ENCODE results near the gene NPIPA1. TPM values are rescaled to one million over a fixed set of nuclear protein-coding genes. Genes with fewer than 3 reads are reported as not detected.
"Not testable (repeated sequence)": the region's sequence is repeated elsewhere in the genome, so short reads cannot be mapped to it uniquely, and the experiment has no call there.

Gene NPIPA1
- 89.1 and 101 TPM in 2 replicates for total RNA-seq

DNA sequence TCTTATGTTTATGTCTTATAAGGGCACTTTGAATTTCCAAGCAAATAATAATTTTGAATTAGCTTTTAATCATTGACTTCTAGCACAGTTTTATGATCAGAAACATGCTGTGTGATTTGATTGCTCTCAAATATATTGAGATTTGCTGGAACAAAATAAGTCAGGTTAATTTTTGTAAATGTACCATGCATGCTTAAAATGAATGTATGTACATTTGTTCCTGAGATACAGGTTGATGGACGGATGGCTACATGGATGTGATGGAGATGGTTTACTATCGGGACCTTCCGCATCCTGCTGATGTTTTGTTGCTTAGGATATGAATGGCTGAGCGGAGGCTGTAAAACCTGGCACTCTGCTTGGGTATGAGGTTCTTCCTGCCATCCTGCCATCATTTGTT, at the start of gene NPIPA1:
TSS of gene NPIPA1 (plus strand) at position 301 of the 400 bp plus-strand sequence. CDS start at position 301, 0 bp downstream.
- intact Hi-C loops (cut with micrococcal nuclease), result not testable (repeated sequence)

DNA sequence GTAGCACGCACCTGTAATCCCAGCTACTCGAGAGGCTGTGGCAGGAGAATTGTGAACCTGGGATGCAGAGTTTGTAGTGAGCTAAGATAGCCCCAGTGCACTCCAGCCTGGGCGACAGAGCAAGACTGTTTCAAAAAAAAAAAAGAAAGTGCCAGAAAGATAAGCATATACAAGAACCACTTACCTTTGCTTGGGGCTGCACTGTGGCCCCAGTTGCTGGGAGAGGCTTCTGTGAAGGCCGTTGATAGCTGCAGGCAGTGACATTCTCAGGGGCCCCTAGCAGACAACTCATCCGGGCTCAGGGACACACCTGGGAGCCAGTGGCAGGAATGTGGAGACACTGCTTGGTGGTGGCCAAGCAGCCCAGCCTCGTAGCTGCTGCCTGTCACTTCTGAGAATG, 45.1 kb upstream of the NPIPA1 start:
- intact Hi-C loops (cut with micrococcal nuclease), result not testable (repeated sequence)

GRCh38 chr16:14895382-14895781, 41.9 kb upstream of the NPIPA1 start:
- intact Hi-C loops (cut with micrococcal nuclease), result not testable (repeated sequence)

GRCh38 chr16:14896023-14896422, 41.2 kb upstream of the NPIPA1 start:
- intact Hi-C loops (cut with micrococcal nuclease), result not testable (repeated sequence)

DNA sequence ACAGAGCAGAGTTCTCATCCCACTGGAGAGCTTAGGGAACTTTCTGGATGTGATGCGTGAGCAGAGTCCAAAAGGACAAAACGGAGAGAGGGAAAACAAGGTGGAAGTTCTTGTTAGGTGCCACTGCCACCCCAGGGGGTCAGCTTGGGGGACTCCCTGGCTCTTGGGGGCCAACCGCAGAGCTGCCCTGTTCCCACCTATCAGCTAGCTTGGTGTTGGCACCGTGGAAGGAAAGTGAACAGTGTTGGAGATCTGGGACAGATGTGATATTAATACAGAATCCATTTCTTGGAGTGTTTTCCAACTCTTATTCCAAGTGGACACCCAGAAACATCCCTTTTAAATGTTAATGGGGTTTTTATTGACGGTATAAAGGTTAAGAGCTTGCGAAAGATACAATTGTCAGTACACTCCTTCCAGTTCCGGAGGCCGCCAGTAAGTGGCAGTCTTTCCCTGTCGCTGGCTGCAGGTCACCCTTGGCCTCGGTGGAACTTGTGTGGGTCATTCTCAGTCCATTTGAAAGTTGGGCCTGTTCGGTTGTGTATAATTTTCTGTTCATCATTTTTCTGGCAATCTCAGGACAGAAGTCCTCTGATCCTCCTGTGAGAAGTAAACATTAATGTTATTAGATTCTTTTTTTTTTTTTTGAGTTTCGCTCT, 40.1 kb upstream of the NPIPA1 start:
- intact Hi-C loops (cut with micrococcal nuclease), result not testable (repeated sequence)

DNA sequence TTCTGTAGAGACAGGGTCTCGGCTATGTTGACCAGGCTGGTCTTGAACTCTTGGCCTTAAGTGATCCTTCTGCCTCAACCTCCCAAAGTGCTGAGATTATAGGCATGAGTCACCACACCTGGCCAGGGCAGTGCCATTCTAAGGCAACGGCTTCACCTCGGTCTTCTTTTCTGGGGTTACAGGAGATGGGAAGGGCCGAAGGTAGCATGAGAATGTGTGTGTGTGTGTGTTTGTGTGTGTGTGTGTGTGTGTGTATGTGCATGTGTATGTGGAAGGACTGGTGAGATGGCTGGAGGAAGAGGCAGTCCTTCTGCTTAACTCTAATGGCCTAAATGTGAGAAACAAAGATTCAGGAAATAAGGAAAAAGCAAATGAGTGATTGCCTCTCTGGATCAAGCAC, 39.1 kb upstream of the NPIPA1 start:
- intact Hi-C loops (cut with micrococcal nuclease), result not testable (repeated sequence)

- intact Hi-C loops (cut with micrococcal nuclease), result not testable (repeated sequence)
These were observed 33.9 kb upstream of the NPIPA1 start for GRCh38 chr16:14903191-14903957.

- intact Hi-C loops (cut with micrococcal nuclease), result not testable (repeated sequence)
These were observed 27.5 kb upstream of the NPIPA1 start for GRCh38 chr16:14909744-14910143.

DNA sequence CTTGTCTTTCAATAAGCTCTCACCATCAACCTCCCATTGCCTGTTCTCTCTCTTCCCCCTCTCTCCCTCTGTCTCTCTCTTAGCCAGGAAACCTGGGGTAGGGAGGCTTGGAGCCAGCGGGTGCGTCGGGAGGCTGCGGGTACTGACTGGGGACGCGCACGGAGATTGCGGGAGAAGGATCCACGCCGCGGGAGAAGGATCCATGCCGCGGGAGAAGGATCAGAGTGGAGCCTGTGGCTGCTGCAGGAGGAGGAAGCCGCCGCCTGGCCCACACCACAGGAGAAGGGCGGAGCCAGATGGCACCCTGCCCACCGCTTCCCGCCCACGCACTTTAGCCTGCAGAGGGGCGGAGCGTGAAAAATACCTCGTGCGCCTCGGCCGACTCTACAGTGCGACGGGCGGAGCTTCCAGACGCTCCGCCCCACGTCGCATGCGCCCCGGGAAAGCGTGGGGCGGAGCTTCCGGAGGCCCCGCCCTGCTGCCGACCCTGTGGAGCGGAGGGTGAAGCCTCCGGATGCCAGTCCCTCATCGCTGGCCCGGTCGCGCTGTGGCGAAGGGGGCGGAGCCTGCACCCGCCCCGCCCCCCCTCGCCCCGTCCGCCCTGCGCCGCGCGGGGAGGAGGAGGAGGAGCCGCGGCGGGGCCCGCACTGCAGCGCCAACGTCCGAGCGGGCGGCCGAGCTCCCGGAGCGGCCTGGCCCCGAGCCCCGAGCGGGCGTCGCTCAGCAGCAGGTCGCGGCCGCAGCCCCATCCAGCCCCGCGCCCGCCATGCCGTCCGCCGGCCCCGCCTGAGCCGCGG, 26.2 kb upstream of the NPIPA1 start:
- intact Hi-C loops (cut with micrococcal nuclease), result not testable (repeated sequence)

GRCh38 chr16:14911954-14912353, 25.3 kb upstream of the NPIPA1 start:
- intact Hi-C loops (cut with micrococcal nuclease), result not testable (repeated sequence)

- intact Hi-C loops (cut with micrococcal nuclease), result not testable (repeated sequence)
These were observed 24.7 kb upstream of the NPIPA1 start for GRCh38 chr16:14912588-14912987.

GRCh38 chr16:14918504-14918903, 18.7 kb upstream of the NPIPA1 start:
- intact Hi-C loops (cut with micrococcal nuclease), result not testable (repeated sequence)

DNA sequence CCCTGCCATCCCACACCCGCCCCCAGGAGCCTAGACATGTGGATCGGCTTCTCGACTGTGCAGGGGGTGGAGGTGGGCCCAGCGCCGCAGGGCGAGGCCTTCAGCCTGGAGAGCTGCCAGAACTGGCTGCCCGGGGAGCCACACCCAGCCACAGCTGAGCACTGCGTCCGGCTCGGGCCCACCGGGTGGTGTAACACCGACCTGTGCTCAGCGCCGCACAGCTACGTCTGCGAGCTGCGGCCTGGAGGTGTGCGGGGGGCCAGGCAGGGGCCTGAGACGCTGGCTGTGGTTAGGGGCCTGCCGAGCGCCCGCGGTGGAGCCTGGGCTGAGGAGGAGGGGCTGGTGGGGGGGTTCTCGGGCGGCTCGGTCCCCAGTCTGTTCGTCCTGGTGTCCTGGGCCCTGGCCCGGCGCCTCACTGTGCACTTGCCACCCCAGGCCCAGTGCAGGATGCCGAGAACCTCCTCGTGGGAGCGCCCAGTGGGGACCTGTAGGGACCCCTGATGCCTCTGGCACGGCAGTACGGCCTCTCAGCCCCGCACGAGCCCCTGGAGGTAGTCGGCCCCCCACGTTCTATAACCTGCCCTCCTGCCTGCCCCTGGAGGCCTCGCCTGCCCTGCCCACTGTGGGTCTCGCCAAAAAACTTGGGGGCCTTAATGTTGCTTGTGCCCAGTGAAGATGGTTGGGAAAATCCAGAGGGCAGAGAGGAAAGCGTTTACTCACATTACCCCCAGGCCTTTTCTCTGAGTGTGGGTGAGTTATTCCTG, 17.2 kb upstream of the NPIPA1 start:
- intact Hi-C loops (cut with micrococcal nuclease), result not testable (repeated sequence)

- intact Hi-C loops (cut with micrococcal nuclease), result not testable (repeated sequence)
These were observed 15.0 kb upstream of the NPIPA1 start for GRCh38 chr16:14922285-14922684.

GRCh38 chr16:14922968-14923367, 14.3 kb upstream of the NPIPA1 start:
- intact Hi-C loops (cut with micrococcal nuclease), result not testable (repeated sequence)

DNA sequence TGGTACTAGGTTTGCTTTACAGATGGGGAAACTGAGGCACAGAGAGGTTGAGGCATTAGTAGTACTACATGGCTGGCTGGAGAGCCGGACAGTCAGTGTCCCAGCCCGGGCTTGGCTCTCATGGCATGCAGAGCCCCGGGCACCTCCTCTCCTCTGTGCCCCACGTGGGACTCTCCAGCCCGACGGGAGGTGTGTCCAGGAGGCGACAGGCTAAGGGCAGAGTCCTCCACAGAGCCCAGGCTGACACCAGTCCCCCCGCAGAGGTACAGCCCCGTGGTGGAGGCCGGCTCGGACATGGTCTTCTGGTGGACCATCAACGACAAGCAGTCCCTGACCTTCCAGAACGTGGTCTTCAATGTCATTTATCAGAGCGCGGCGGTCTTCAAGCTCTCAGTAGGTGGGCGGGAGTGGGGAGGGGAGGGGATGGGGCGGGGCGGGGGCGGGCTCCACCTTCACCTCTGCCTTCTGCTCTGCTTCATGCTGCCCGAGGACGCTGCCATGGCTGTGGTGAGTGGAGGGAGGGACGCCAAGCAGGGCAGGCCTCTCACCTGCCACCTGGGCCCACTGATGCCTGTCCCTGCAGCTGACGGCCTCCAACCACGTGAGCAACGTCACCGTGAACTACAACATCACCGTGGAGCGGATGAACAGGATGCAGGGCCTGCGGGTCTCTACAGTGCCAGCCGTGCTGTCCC, 13.7 kb upstream of the NPIPA1 start:
- intact Hi-C loops (cut with micrococcal nuclease), result not testable (repeated sequence)

DNA sequence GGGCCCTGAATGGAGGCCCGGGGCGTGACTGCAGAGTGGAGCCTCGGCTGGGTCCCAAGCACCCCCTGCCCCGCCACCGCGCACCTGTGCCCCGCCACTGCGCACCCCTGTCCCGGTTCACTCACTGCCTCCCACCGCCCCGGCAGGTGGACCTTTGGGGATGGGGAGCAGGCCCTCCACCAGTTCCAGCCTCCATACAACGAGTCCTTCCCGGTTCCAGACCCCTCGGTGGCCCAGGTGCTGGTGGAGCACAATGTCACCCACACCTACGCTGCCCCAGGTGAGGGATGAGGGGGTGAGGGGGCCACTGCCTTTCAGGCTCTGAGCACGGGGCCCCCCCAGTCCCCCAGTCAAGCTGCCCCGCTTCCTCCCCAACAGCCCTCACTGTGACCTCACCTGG, 12.9 kb upstream of the NPIPA1 start:
- intact Hi-C loops (cut with micrococcal nuclease), result not testable (repeated sequence)

GRCh38 chr16:14924982-14925381, 12.3 kb upstream of the NPIPA1 start:
- intact Hi-C loops (cut with micrococcal nuclease), result not testable (repeated sequence)

GRCh38 chr16:14928064-14928714, 9.1 kb upstream of the NPIPA1 start:
- intact Hi-C loops (cut with micrococcal nuclease), result not testable (repeated sequence)

GRCh38 chr16:14929176-14929575, 8.1 kb upstream of the NPIPA1 start:
- intact Hi-C loops (cut with micrococcal nuclease), result not testable (repeated sequence)

Data from T-helper 2 cell treated with Interferon-gamma antibody and Interleukin-4, amounts not matched to agents 100 ng/mL and 5 ng/mL, for 36 hours (primary cell).